COLO668 (cell line): ENCODE measurements around the gene THAP4.
"Not testable (repeated sequence)": the region's sequence is repeated elsewhere in the genome, so short reads cannot be mapped to it uniquely, and the experiment has no call there.

Experiments
- DNase-seq: peaks from one replicate; lab custom pipeline; 2025; ENCODE audit not compliant: unreplicated experiment; lab: John Stamatoyannopoulos, UW

The THAP4 gene

GRCh38 chr2:241589863-241590262 is 47.1 kb downstream of the THAP4 start:
- not testable (repeated sequence) for DNase-seq

GRCh38 chr2:241586564-241587264 is 50.2 kb downstream of the THAP4 start:
- no peak for DNase-seq

- no peak for DNase-seq
Observed at GRCh38 chr2:241584436-241584835, 52.5 kb downstream of the THAP4 start.

- no peak for DNase-seq
Observed at GRCh38 chr2:241582806-241583205, 54.2 kb downstream of the THAP4 start.

GRCh38 chr2:241582328-241582727 is 54.6 kb downstream of the THAP4 start:
- DNase-seq, result no peak

- DNase-seq, result no peak
Observed at GRCh38 chr2:241579281-241579680, 57.7 kb downstream of the THAP4 start.

- no peak for DNase-seq
Observed at GRCh38 chr2:241577413-241578122, 59.4 kb downstream of the THAP4 start.

GRCh38 chr2:241576293-241576654 is 60.7 kb downstream of the THAP4 start:
- no peak for DNase-seq

- no peak for DNase-seq
Observed at GRCh38 chr2:241575624-241576292, 61.2 kb downstream of the THAP4 start.

- DNase-seq, result no peak
Observed at GRCh38 chr2:241574911-241575623, 61.9 kb downstream of the THAP4 start.

- DNase-seq, result no peak
Observed at GRCh38 chr2:241573741-241574140, 63.2 kb downstream of the THAP4 start.

- DNase-seq, result not testable (repeated sequence)
Observed at GRCh38 chr2:241572915-241573651, 63.9 kb downstream of the THAP4 start.

- no peak for DNase-seq
Observed at GRCh38 chr2:241571821-241572620, 64.9 kb downstream of the THAP4 start.

GRCh38 chr2:241570961-241571581 is 65.9 kb downstream of the THAP4 start:
- DNase-seq, result no peak

- no peak for DNase-seq
Observed at GRCh38 chr2:241569831-241570281, 67.1 kb downstream of the THAP4 start.

GRCh38 chr2:241568726-241569125 is 68.2 kb downstream of the THAP4 start:
- DNase-seq, result no peak

- DNase-seq, result no peak
Observed at GRCh38 chr2:241567776-241568175, 69.2 kb downstream of the THAP4 start.

GRCh38 chr2:241567266-241567665 is 69.7 kb downstream of the THAP4 start:
- DNase-seq, result not testable (repeated sequence)

GRCh38 chr2:241566468-241566867 is 70.5 kb downstream of the THAP4 start:
- DNase-seq, result no peak
